MM.1S (cell line): Measurements from ENCODE around the gene FTHL17.

Source experiments
- DNase-seq: peaks from one replicate; pipeline ENCODE4 v3.0.0-alpha.2; 2015
- H2AFZ ChIP-seq: fragments of 300-600 bp; sonication (generic); 2 replicates; pipeline ENCODE4 v1.6.0; 2016; ENCODE audit warnings: antibody characterized with exemption, low read length
- H3F3A ChIP-seq: fragments of 300-600 bp; sonication (generic); 2 replicates; pipeline ENCODE4 v1.6.1; 2016; ENCODE audit warnings: mild to moderate bottlenecking, antibody characterized with exemption, low read length, moderate library complexity, mixed read lengths; ENCODE audit not compliant: insufficient read depth
- H3K27ac ChIP-seq: fragments of 300-600 bp; sonication (generic); 2 replicates; pipeline ENCODE4 v1.5.1; 2016; ENCODE audit warnings: mild to moderate bottlenecking, low read length
- H3K27me3 ChIP-seq: fragments of 300-600 bp; sonication (generic); replicated peaks from 2 replicates; pipeline ENCODE4 v1.6.0; 2016; ENCODE audit warnings: low read length; ENCODE audit not compliant: insufficient read depth
- H3K36me3 ChIP-seq: fragments of 300-600 bp; sonication (generic); replicated peaks from 2 replicates; pipeline ENCODE4 v1.6.1; 2016; ENCODE audit warnings: mild to moderate bottlenecking, low read length, mixed read lengths; ENCODE audit not compliant: insufficient read depth
- H3K4me1 ChIP-seq: fragments of 300-600 bp; sonication (generic); 2 replicates; pipeline ENCODE4 v1.6.1; 2016; ENCODE audit warnings: low read length, mixed read lengths
- H3K4me2 ChIP-seq: fragments of 300-600 bp; sonication (generic); 2 replicates; pipeline ENCODE4 v1.6.0; 2016; ENCODE audit warnings: low read depth, low read length
- H3K4me3 ChIP-seq: fragments of 300-600 bp; sonication (generic); 2 replicates; pipeline ENCODE4 v1.5.1; 2016; ENCODE audit warnings: low read length, mixed read lengths
- H3K79me2 ChIP-seq: fragments of 300-600 bp; sonication (generic); 2 replicates; pipeline ENCODE4 v1.6.1; 2016; ENCODE audit warnings: mixed run types, low read length, mixed read lengths
- H3K9ac ChIP-seq: fragments of 300-600 bp; sonication (generic); 2 replicates; pipeline ENCODE4 v1.6.1; 2016; ENCODE audit warnings: low read length, mixed read lengths
- H3K9me2 ChIP-seq: fragments of 300-600 bp; sonication (generic); replicated peaks from 2 replicates; pipeline ENCODE4 v1.6.1; 2016; ENCODE audit warnings: mild to moderate bottlenecking, low read length, mixed read lengths; ENCODE audit not compliant: insufficient read depth
- H3K9me3 ChIP-seq: fragments of 300-600 bp; sonication (generic); replicated peaks from 2 replicates; pipeline ENCODE4 v1.6.1; 2016; ENCODE audit warnings: mild to moderate bottlenecking, low read length, mixed read lengths; ENCODE audit not compliant: insufficient read depth
- H4K20me1 ChIP-seq: fragments of 300-600 bp; sonication (generic); 2 replicates; pipeline ENCODE4 v1.6.1; 2016; ENCODE audit warnings: mild to moderate bottlenecking, low read length, moderate library complexity, mixed read lengths; ENCODE audit not compliant: insufficient read depth
- EZH2 ChIP-seq: fragments of 300-600 bp; sonication (generic); optimal IDR thresholded peaks from 2 replicates; pipeline ENCODE3; 2017; ENCODE audit warnings: low read depth, mild to moderate bottlenecking, antibody characterized with exemption, low read length, mixed read lengths
- EZH2phosphoT487 ChIP-seq: fragments of 300-600 bp; sonication (generic); IDR thresholded peaks from 2 replicates; pipeline ENCODE4 v1.6.1; 2018; ENCODE audit warnings: antibody characterized with exemption, low read length
- TF ChIP-seq, protein P1 (sequence below): fragments of 300-600 bp; sonication (generic); IDR thresholded peaks from 2 replicates; pipeline ENCODE4 v1.5.1; 2016; ENCODE audit warnings: antibody characterized with exemption, low read length, mixed read lengths

Gene FTHL17

GRCh38 chrX:31092476-31092875, 20.6 kb upstream of the FTHL17 start:
- TF ChIP-seq EZH2: no peak
- TF ChIP-seq EZH2phosphoT487: no peak
- TF ChIP-seq, protein P1, sequence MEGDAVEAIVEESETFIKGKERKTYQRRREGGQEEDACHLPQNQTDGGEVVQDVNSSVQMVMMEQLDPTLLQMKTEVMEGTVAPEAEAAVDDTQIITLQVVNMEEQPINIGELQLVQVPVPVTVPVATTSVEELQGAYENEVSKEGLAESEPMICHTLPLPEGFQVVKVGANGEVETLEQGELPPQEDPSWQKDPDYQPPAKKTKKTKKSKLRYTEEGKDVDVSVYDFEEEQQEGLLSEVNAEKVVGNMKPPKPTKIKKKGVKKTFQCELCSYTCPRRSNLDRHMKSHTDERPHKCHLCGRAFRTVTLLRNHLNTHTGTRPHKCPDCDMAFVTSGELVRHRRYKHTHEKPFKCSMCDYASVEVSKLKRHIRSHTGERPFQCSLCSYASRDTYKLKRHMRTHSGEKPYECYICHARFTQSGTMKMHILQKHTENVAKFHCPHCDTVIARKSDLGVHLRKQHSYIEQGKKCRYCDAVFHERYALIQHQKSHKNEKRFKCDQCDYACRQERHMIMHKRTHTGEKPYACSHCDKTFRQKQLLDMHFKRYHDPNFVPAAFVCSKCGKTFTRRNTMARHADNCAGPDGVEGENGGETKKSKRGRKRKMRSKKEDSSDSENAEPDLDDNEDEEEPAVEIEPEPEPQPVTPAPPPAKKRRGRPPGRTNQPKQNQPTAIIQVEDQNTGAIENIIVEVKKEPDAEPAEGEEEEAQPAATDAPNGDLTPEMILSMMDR: no peak
- no peak overlapping the region for H3K27ac ChIP-seq
- H3K4me2 ChIP-seq: no peak overlapping the region

GRCh38 chrX:31091819-31092218, 20.0 kb upstream of the FTHL17 start:
- no peaks in the 10 kb centered on the region for H3F3A ChIP-seq
- no peaks in the 10 kb centered on the region for H3K4me1 ChIP-seq
- H3K9ac ChIP-seq: no peak overlapping the region
- no peaks in the 10 kb centered on the region for H4K20me1 ChIP-seq
- H2AFZ ChIP-seq: no peak overlapping the region
- H3K27ac ChIP-seq: no peak overlapping the region
- no peaks in the 10 kb centered on the region for H3K9me3 ChIP-seq
- H3K79me2 ChIP-seq: no peaks in the 10 kb centered on the region
- H3K4me2 ChIP-seq: no peak overlapping the region
- H3K36me3 ChIP-seq: no peaks in the 10 kb centered on the region
- TF ChIP-seq EZH2 (no peak), EZH2phosphoT487 (no peak)
- TF ChIP-seq, protein P1: no peak
- H3K4me3 ChIP-seq: no peak overlapping the region
- H3K27me3 ChIP-seq: no peaks in the 10 kb centered on the region
- DNase-seq: no peak
- H3K9me2 ChIP-seq: no peaks in the 10 kb centered on the region

More at GRCh38 chrX:31092476-31092875, 20.6 kb upstream of the FTHL17 start:
- Histone ChIP-seq H3K4me1 (no peaks in the 10 kb centered on the region), H3K36me3 (no peaks in the 10 kb centered on the region), H3K4me3 (no peak overlapping the region), H3K9ac (no peak overlapping the region), H3K27me3 (no peaks in the 10 kb centered on the region), H3K9me3 (no peaks in the 10 kb centered on the region), H4K20me1 (no peaks in the 10 kb centered on the region), H3K9me2 (no peaks in the 10 kb centered on the region), H3K79me2 (no peaks in the 10 kb centered on the region), H3F3A (no peaks in the 10 kb centered on the region), H2AFZ (no peak overlapping the region)
- DNase-seq: no peak

DNA sequence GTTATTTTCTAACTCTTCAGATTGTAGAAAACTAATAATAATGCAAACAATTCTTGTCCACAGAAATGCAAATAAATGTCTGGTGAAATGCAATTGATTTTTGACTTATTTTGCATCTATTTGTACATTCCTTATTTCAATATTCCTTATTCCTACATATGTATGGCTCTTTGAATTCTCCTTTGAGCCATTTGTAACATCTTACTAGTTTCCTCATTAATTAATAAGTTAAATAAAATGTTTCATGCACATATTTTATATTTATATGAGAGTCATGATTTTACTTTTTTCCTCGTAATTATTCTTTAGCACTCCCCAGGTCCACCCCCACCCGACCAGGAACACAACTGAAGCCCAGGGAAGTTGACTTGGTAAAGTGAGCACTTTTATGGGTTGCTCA, 2.7 kb upstream of the FTHL17 start:
- no peak for TF ChIP-seq EZH2
- no peak for TF ChIP-seq EZH2phosphoT487
- TF ChIP-seq, protein P1: no peak
- DNase-seq: no peak
- no peaks in the 10 kb centered on the region for H4K20me1 ChIP-seq
- no peaks in the 10 kb centered on the region for H3K4me1 ChIP-seq
- H3K79me2 ChIP-seq: no peaks in the 10 kb centered on the region
- no peak overlapping the region for H3K27ac ChIP-seq
- H3K4me2 ChIP-seq: no peak overlapping the region
- H3K9me3 ChIP-seq: no peaks in the 10 kb centered on the region
- no peaks in the 10 kb centered on the region for H3F3A ChIP-seq
- no peak overlapping the region for H3K9ac ChIP-seq
- H3K36me3 ChIP-seq: no peaks in the 10 kb centered on the region
- H3K4me3 ChIP-seq: no peak overlapping the region
- no peaks in the 10 kb centered on the region for H3K9me2 ChIP-seq
- no peaks in the 10 kb centered on the region for H3K27me3 ChIP-seq
- no peak overlapping the region for H2AFZ ChIP-seq

DNA sequence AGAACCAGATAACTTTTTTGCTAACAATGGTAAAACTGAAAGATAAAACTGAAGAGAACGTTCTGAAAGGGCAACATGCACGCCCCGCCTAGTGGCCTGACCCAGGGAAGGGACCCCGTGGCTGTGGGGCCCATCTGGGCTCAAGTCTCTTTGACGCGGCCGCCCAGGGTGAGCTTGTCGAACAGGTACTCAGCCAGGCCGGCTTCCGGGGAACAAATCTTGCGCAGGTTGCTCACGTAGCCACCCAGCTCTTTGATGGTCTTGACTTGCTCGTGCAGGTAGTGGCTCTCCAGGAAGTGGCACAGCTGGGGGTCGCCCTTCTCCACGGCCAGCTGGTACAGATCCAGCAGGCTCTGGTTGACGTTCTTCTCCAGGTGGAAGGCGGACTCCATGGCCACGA, 579 bp downstream of the FTHL17 start:
- Histone ChIP-seq H3K79me2 (no peaks in the 10 kb centered on the region), H3F3A (no peaks in the 10 kb centered on the region), H3K4me3 (no peak overlapping the region), H3K36me3 (no peaks in the 10 kb centered on the region), H3K4me1 (no peaks in the 10 kb centered on the region), H3K4me2 (no peak overlapping the region), H3K9ac (no peak overlapping the region), H3K9me2 (no peaks in the 10 kb centered on the region), H3K27ac (no peak overlapping the region), H3K9me3 (no peaks in the 10 kb centered on the region), H3K27me3 (no peaks in the 10 kb centered on the region), H2AFZ (no peak overlapping the region), H4K20me1 (no peaks in the 10 kb centered on the region)
- TF ChIP-seq, protein P1: no peak
- TF ChIP-seq EZH2 (no peak), EZH2phosphoT487 (no peak)
- DNase-seq: no peak
